ENCODE data around the gene ARHGDIA. TPM values are rescaled to one million over a fixed set of nuclear protein-coding genes. Genes with fewer than 3 reads are reported as not detected.

The ARHGDIA gene
- total and polyA plus RNA-seq, 2 of the 8 experiments (the other 6 are each of a cell fraction or from before 2014, with no cell fraction given): 62.4 to 217 TPM

- no peak for TF ChIP-seq CHD7 (IDR thresholded peaks at IDR 0.05; ENCODE audit: insufficient replicate concordance, low read length)
- no peak for TF ChIP-seq BRCA1 (IDR thresholded peaks at IDR 0.05; ENCODE audit: low read depth, low read length)
- no peak for TF ChIP-seq PHF8 (conservative IDR thresholded peaks at IDR 0.05; ENCODE audit: low read depth, low read length)
- TF ChIP-seq GABPA (IDR thresholded peaks at IDR 0.05; ENCODE audit: borderline replicate concordance, insufficient read depth, low read length): no peak
- no peak for TF ChIP-seq RBBP5 (IDR thresholded peaks at IDR 0.05; ENCODE audit: borderline replicate concordance, low read depth, low read length)
- no peak for TF ChIP-seq SRF (IDR thresholded peaks at IDR 0.05; ENCODE audit: low read depth, low read length)
- TF ChIP-seq SAP30 (IDR thresholded peaks at IDR 0.05; ENCODE audit: insufficient read depth, insufficient replicate concordance, low read length): no peak
- no peak for TF ChIP-seq CHD2 (IDR thresholded peaks at IDR 0.05; ENCODE audit: low read length)
- TF ChIP-seq EP300 (IDR thresholded peaks at IDR 0.05; ENCODE audit: borderline replicate concordance in 1 of 2, low read depth in 2 of 2, low read length in 2 of 2): no peak
- TF ChIP-seq CEBPB (IDR thresholded peaks at IDR 0.05; ENCODE audit: low read depth, low read length): no peak
- no peak for TF ChIP-seq JUND (IDR thresholded peaks at IDR 0.05; ENCODE audit: low read length)
These were observed 32.3 kb upstream of the ARHGDIA start (continued) for GRCh38 chr17:81903415-81903831.
